NCI-H1436 (cell line): Measurements from ENCODE around the gene FPGS.
"Not testable (repeated sequence)": the region's sequence is repeated elsewhere in the genome, so short reads cannot be mapped to it uniquely, and the experiment has no call there.

Experiments used
- DNase-seq: peaks from one replicate; lab custom pipeline; 2025; lab: John Stamatoyannopoulos, UW

The FPGS gene

GRCh38 chr9:127770905-127771569 is 31.6 kb upstream of the FPGS start:
- DNase-seq = peak; percentile 97

- no peak for DNase-seq
These were observed 31.0 kb upstream of the FPGS start for GRCh38 chr9:127771570-127772189.

- no peak for DNase-seq
These were observed 30.1 kb upstream of the FPGS start for GRCh38 chr9:127772603-127773002.

GRCh38 chr9:127773272-127773671 is 29.4 kb upstream of the FPGS start:
- DNase-seq = no peak

- no peak for DNase-seq
These were observed 28.7 kb upstream of the FPGS start for GRCh38 chr9:127773981-127774380.

GRCh38 chr9:127776195-127776923 is 26.3 kb upstream of the FPGS start:
- no peak for DNase-seq

GRCh38 chr9:127776924-127777289 is 25.8 kb upstream of the FPGS start:
- DNase-seq = no peak

GRCh38 chr9:127777368-127777980 is 25.2 kb upstream of the FPGS start:
- DNase-seq = no peak

- DNase-seq = no peak
These were observed 24.2 kb upstream of the FPGS start, which contains the start of gene SH2D3C for GRCh38 chr9:127778280-127779135. Gene SH2D3C, minus strand, starts transcription at chr9:127778666. Its CDS starts 39 bp downstream, at chr9:127778627.

GRCh38 chr9:127779136-127779981 is 23.3 kb upstream of the FPGS start:
- DNase-seq = no peak

- DNase-seq = no peak
These were observed 22.4 kb upstream of the FPGS start for GRCh38 chr9:127780126-127780885.

- DNase-seq = not testable (repeated sequence)
These were observed 21.8 kb upstream of the FPGS start for GRCh38 chr9:127780909-127781308.

- DNase-seq = no peak
These were observed 20.9 kb upstream of the FPGS start for GRCh38 chr9:127781806-127782205.

- no peak for DNase-seq
These were observed 19.3 kb upstream of the FPGS start for GRCh38 chr9:127783111-127784008.

- DNase-seq = peak; percentile 86
These were observed 17.4 kb upstream of the FPGS start for GRCh38 chr9:127785023-127785932.

- peak; percentile 84 for DNase-seq
These were observed 16.5 kb upstream of the FPGS start, which contains the start of gene CDK9 for GRCh38 chr9:127785933-127786772. Gene CDK9, plus strand, starts transcription at chr9:127786034. Its CDS starts 115 bp downstream, at chr9:127786149.

GRCh38 chr9:127786773-127787104 is 15.9 kb upstream of the FPGS start:
- DNase-seq = no peak
